SK-N-SH treated with all-trans-retinoic acid at 6 μM for 48 hours (cell line): ENCODE data around the gene SLC24A4.

Experiments
- GLIS3 ChIP-seq: fragments of 250-450 bp; sonication (Bioruptor Pico); IDR thresholded peaks from 2 replicates; pipeline ENCODE4 v1.5.0; 2020; ENCODE audit warnings: mild to moderate bottlenecking, moderate library complexity
- RARB ChIP-seq: fragments of 250-450 bp; sonication (Bioruptor Pico); IDR thresholded peaks from 2 replicates; pipeline ENCODE4 v1.8.0; 2021; ENCODE audit warnings: mild to moderate bottlenecking, moderate library complexity
- TOX ChIP-seq: fragments of 250-450 bp; sonication (Bioruptor Pico); IDR thresholded peaks from 2 replicates; pipeline ENCODE4 v1.8.0; 2021; ENCODE audit warnings: mild to moderate bottlenecking, moderate library complexity, borderline replicate concordance
- ZFP3 ChIP-seq: fragments of 250-450 bp; sonication (Bioruptor Pico); IDR thresholded peaks from 2 replicates; pipeline ENCODE4 v1.5.0; 2020; ENCODE audit warnings: mild to moderate bottlenecking, moderate library complexity
- TF ChIP-seq, protein P1 (sequence below): fragments of 250-450 bp; sonication (Bioruptor Pico); IDR thresholded peaks from 2 replicates; pipeline ENCODE4 v1.5.1; 2021; ENCODE audit warnings: mild to moderate bottlenecking, moderate library complexity

DNA sequence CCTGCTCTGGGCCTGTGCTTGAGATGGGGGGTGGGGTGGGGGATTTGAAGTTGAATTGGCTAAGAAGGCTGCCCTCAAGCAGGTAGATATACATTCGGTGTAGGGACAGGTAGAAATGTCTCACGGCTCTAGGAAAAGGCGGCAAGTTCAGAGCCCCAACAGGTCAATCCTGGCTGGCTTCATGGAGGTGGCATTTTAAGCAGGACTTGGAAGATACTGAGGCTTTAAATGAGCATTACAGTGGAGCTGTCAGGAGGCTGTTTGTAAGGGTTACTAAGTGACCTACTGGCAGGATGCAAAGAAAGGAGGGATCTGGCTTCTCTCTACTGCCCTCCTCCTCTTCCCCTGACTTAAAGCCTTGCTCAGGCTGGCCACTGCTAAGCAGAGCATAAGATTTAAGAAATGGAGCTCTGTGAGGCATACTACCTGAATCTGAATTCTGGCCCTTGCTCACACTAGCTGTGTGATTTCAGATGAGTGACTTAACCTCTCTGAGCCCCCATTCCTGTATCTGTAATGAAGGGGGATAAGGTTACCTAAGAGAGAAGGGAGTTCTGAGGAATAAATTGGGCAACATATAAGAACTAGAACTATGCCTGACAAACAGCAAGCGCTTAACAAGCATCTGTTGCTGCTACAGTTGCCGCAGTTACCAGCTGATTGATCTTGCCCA lies 61.6 kb downstream of the SLC24A4 start:
- TF ChIP-seq TOX (CRISPR knock-in tag) (no peak), ZFP3 (no peak), RARB (no peak), GLIS3 (CRISPR knock-in tag) (no peak)
- TF ChIP-seq, protein P1, sequence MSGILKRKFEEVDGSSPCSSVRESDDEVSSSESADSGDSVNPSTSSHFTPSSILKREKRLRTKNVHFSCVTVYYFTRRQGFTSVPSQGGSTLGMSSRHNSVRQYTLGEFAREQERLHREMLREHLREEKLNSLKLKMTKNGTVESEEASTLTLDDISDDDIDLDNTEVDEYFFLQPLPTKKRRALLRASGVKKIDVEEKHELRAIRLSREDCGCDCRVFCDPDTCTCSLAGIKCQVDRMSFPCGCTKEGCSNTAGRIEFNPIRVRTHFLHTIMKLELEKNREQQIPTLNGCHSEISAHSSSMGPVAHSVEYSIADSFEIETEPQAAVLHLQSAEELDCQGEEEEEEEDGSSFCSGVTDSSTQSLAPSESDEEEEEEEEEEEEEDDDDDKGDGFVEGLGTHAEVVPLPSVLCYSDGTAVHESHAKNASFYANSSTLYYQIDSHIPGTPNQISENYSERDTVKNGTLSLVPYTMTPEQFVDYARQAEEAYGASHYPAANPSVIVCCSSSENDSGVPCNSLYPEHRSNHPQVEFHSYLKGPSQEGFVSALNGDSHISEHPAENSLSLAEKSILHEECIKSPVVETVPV (CRISPR knock-in tag), result no peak
